HG03135 (cell line): ENCODE measurements around the gene TMEM198.

Experiments used
- ATAC-seq: cut with Tn5 transposase; IDR thresholded peaks from one replicate; pipeline ENCODE4 v1.9.1; 2021; ENCODE audit warnings: mild to moderate bottlenecking, moderate library complexity; ENCODE audit not compliant: unreplicated experiment

Gene TMEM198

GRCh38 chr2:219543596-219544358, at the start of gene TMEM198, which contains the start of gene CHPF:
Gene TMEM198 (plus strand): TSS chr2:219544028. CDS start chr2:219544728, 700 bp downstream.
Gene CHPF (minus strand): TSS chr2:219543809. CDS start chr2:219543538, 271 bp downstream.
- ATAC-seq = peak; percentile 73

- ATAC-seq = no peak
Measured at GRCh38 chr2:219494952-219495530, 48.8 kb upstream of the TMEM198 start.

- no peak for ATAC-seq
Measured at GRCh38 chr2:219495531-219496122, 48.2 kb upstream of the TMEM198 start.

GRCh38 chr2:219496247-219496824, 47.5 kb upstream of the TMEM198 start:
- no peak for ATAC-seq

- ATAC-seq = no peak
Measured at GRCh38 chr2:219496825-219497494, 46.9 kb upstream of the TMEM198 start.

GRCh38 chr2:219497495-219498279, 46.1 kb upstream of the TMEM198 start:
- ATAC-seq = peak; percentile 8

GRCh38 chr2:219498280-219499057, 45.4 kb upstream of the TMEM198 start, which contains the start of gene GMPPA:
Gene GMPPA (plus strand): TSS chr2:219498891. CDS start chr2:219499976, 1,085 bp downstream.
- ATAC-seq = peak; percentile 97

GRCh38 chr2:219499058-219499307, 44.8 kb upstream of the TMEM198 start:
- no peak for ATAC-seq

- no peak for ATAC-seq
Measured at GRCh38 chr2:219499555-219499954, 44.3 kb upstream of the TMEM198 start.

- no peak for ATAC-seq
Measured at GRCh38 chr2:219500135-219500534, 43.7 kb upstream of the TMEM198 start.

- no peak for ATAC-seq
Measured at GRCh38 chr2:219501849-219502248, 42.0 kb upstream of the TMEM198 start.

- ATAC-seq = no peak
Measured at GRCh38 chr2:219502618-219503017, 41.2 kb upstream of the TMEM198 start.

- ATAC-seq = no peak
Measured at GRCh38 chr2:219505585-219505984, 38.2 kb upstream of the TMEM198 start.

GRCh38 chr2:219506153-219506801, 37.6 kb upstream of the TMEM198 start:
- no peak for ATAC-seq

GRCh38 chr2:219506802-219507526, 36.9 kb upstream of the TMEM198 start:
- ATAC-seq = no peak

- no peak for ATAC-seq
Measured at GRCh38 chr2:219507581-219508443, 36.0 kb upstream of the TMEM198 start.

GRCh38 chr2:219508444-219508734, 35.4 kb upstream of the TMEM198 start:
- no peak for ATAC-seq
